ENCODE results near the gene CAPRIN1. TPM values are rescaled to one million over a fixed set of nuclear protein-coding genes. Genes with fewer than 3 reads are reported as not detected.

Gene CAPRIN1
- total and polyA plus RNA-seq, 10 of the 15 experiments (the other 5 are each of a cell fraction or from before 2014, with no cell fraction given) = 50.4 to 228 (median 191) TPM

DNA sequence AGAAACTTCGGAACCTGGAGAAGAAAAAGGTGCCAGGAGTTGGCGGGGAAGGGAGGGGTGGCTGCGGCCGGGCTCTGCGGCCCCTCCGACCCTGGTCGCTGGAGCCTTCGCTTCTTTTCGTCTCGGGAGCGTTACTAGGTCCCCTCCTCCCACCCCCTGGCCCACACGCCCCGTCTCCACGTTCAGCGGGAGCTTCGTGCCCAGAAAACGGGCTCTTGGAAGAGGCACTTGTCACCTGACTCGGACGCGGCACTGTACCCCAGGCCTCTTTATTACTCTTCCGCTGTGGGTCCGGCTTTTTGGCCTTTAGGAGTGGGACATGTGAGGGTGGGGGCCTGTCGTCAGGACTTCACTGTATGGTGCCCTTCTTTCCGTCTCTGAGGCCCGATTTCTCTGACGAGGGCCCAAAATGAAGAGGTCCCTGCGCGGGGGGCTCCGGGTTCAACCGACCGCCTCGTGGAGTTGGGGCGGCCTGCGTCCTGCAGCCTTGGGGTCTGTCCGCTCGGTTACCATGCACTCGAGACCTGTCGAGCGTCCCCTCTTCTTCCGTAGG lies 1.2 kb downstream of the CAPRIN1 start:
- H3K4me2 ChIP-seq (ENCODE audit: control insufficient read depth, insufficient read depth) = peak overlapping the region; percentile 25
- TF ChIP-seq PML (IDR thresholded peaks at IDR 0.05; ENCODE audit: low read length) = peak; percentile 38; the same call in 1 of the 2 replicates
- 0 out of 2 replicates have a peak, but pooled peaks have one; percentile 6 for TF ChIP-seq SMAD5 (IDR thresholded peaks at IDR 0.05; ENCODE audit: low read depth)
- TF ChIP-seq, protein P1, sequence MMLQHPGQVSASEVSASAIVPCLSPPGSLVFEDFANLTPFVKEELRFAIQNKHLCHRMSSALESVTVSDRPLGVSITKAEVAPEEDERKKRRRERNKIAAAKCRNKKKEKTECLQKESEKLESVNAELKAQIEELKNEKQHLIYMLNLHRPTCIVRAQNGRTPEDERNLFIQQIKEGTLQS (IDR thresholded peaks at IDR 0.05; ENCODE audit: borderline replicate concordance, extremely low read depth, low read depth, low read length) = no peak
- no peak for TF ChIP-seq CREB1 (IDR thresholded peaks at IDR 0.05; ENCODE audit: low read depth)
- no peak for TF ChIP-seq RB1 (IDR thresholded peaks at IDR 0.05; ENCODE audit: borderline replicate concordance)
- TF ChIP-seq ASH2L (IDR thresholded peaks at IDR 0.05; ENCODE audit: borderline replicate concordance, low read depth) = 0 out of 2 replicates have a peak, but pooled peaks have one; percentile 6
- TF ChIP-seq ETV6 (conservative IDR thresholded peaks at IDR 0.05 in 1 of 2, IDR thresholded peaks at IDR 0.05 in 1 of 2; ENCODE audit: borderline replicate concordance in 1 of 2, low read depth in 1 of 2) = no peak
- no peak for TF ChIP-seq YY1 (IDR thresholded peaks at IDR 0.05; ENCODE audit: low read depth, low read length)
- no peak for TF ChIP-seq TAF1 (IDR thresholded peaks at IDR 0.05; ENCODE audit: borderline replicate concordance, low read depth, low read length)
- no peaks in the 10 kb centered on the region for H3K9me3 ChIP-seq (replicated peaks; ENCODE audit: control insufficient read depth, insufficient read depth, low read length)
- peak overlapping the region; percentile 57 for H2AFZ ChIP-seq (ENCODE audit: control insufficient read depth, low read depth, low read length)
- no peaks in the 10 kb centered on the region; a peak in 1 of 4 replicates for H3K36me3 ChIP-seq (ENCODE audit: control insufficient read depth in 2 of 2, insufficient read depth in 2 of 2, low read length in 1 of 2)
- DNase-seq (ENCODE audit: low read depth, low spot score) (no peak), FAIRE-seq (no peak), ATAC-seq (peak; percentile 1)
- BruUV-seq (replicated peaks) = TSS peak; percentile 89
- no peaks in the 10 kb centered on the region for H3K27me3 ChIP-seq (replicated peaks in 1 of 2; ENCODE audit: control insufficient read depth in 2 of 2, insufficient read depth in 2 of 2, low read length in 1 of 2)
- whole genome bisulfite sequencing (ENCODE audit: insufficient coverage, insufficient replicate concordance, low lambda C conversion rate, missing lambda C conversion rate) = under 1% methylated on average over 40 of the region's 40 CpGs
- peaks cover 57% of the 10 kb centered on the region for H3K79me2 ChIP-seq (ENCODE audit: control insufficient read depth, insufficient read depth, low read length)
- POLR2A ChIA-PET = interaction anchor here (0.6 to 1.0 kb wide), 3 partner anchors 58 to 301 kb away, joined by 3 to 4 read pairs (median 3); no protein-coding TSS in a partner anchor
- CTCF ChIA-PET = interaction anchor here (1.0 kb wide), 1 partner anchor 14 kb away, joined by 3 read pairs; no protein-coding TSS in a partner anchor
- no peaks in the 10 kb centered on the region; the same call in 1 of the 2 replicates for H4K20me1 ChIP-seq (ENCODE audit: control insufficient read depth, insufficient read depth)
- H3K4me1 ChIP-seq (ENCODE audit: control insufficient read depth, insufficient read depth, low read length) = no peaks in the 10 kb centered on the region; the same call in 1 of the 2 replicates
- H3K9ac ChIP-seq (ENCODE audit: control insufficient read depth, insufficient read depth, low read length) = peak overlapping the region; percentile 99
- SMC1A ChIA-PET (ENCODE audit: uncharacterized antibody, unreplicated experiment) = interaction anchor here (1.1 to 1.2 kb wide), 2 partner anchors 11 to 53 kb away, joined by 3 to 6 read pairs; partner anchors contain the start of gene NAT10
- intact Hi-C loops (cut with micrococcal nuclease; ENCODE audit: unreplicated experiment) = loop anchor here (2.0 to 10.0 kb wide), 4 partner anchors 14 to 668 kb away; partner anchors contain the start of gene ABTB2
- H3K4me3 ChIP-seq = peak overlapping the region; percentile 96
- RAD21 ChIA-PET (ENCODE audit: unreplicated experiment) = interaction anchor here (0.6 to 1.8 kb wide), 4 partner anchors 15 to 56 kb away, joined by 3 to 5 read pairs (median 3); no protein-coding TSS in a partner anchor
- in situ Hi-C loops (cut with MboI) = no loop called here
- peak overlapping the region; percentile 91 for H3K27ac ChIP-seq (ENCODE audit: control insufficient read depth, insufficient read depth)

All from GM12878 (cell line).